H9 (cell line): ENCODE measurements around the gene CCDC192. TPM values are rescaled to one million over a fixed set of nuclear protein-coding genes. Genes with fewer than 3 reads are reported as not detected.

ENCODE experiments used
- DNase-seq: peaks from one replicate; pipeline ENCODE4 v3.0.0-alpha.2; 2017
- H2AFZ ChIP-seq: one replicate; pipeline ENCODE4 v1.6.1; 2013; ENCODE audit warnings: mild to moderate bottlenecking, low read length, control low read depth, moderate library complexity
- H2AK5ac ChIP-seq: 2 replicates; pipeline ENCODE4 v1.6.1; 2013; ENCODE audit warnings: low read length, control low read depth, mixed read lengths; ENCODE audit not compliant: insufficient read length
- H2BK120ac ChIP-seq: one replicate; pipeline ENCODE4 v1.6.1; 2013; ENCODE audit warnings: low read depth, mild to moderate bottlenecking, low read length, control low read depth, inconsistent platforms; ENCODE audit not compliant: poor library complexity, severe bottlenecking
- H2BK12ac ChIP-seq: 2 replicates; pipeline ENCODE4 v1.6.1; 2013; ENCODE audit warnings: low read length, control low read depth, mixed read lengths, low read depth; ENCODE audit not compliant: insufficient read length
- H2BK15ac ChIP-seq: 2 replicates; pipeline ENCODE4 v1.6.1; 2013; ENCODE audit warnings: low read depth, low read length, control low read depth
- H2BK20ac ChIP-seq: one replicate; pipeline ENCODE4 v1.6.1; 2013; ENCODE audit warnings: low read depth, mild to moderate bottlenecking, low read length, control low read depth, inconsistent platforms; ENCODE audit not compliant: poor library complexity, severe bottlenecking
- H2BK5ac ChIP-seq: 2 replicates; pipeline ENCODE4 v1.6.1; 2013; ENCODE audit warnings: low read length, control low read depth, mixed read lengths; ENCODE audit not compliant: insufficient read length
- H3K14ac ChIP-seq: 2 replicates; pipeline ENCODE4 v1.6.1; 2013; ENCODE audit warnings: low read length, control low read depth; ENCODE audit not compliant: insufficient read depth
- H3K18ac ChIP-seq: 2 replicates; pipeline ENCODE4 v1.6.1; 2013; ENCODE audit warnings: low read depth, mild to moderate bottlenecking, mixed read lengths, low read length, control low read depth; ENCODE audit not compliant: insufficient read length
- H3K23ac ChIP-seq: 2 replicates; pipeline ENCODE4 v1.6.1; 2013; ENCODE audit warnings: low read length, control low read depth, mixed read lengths, low read depth; ENCODE audit not compliant: insufficient read length
- H3K23me2 ChIP-seq: 2 replicates; pipeline ENCODE4 v1.6.1; 2013; ENCODE audit warnings: low read depth, mild to moderate bottlenecking, mixed read lengths, low read length, control low read depth; ENCODE audit not compliant: insufficient read length, poor library complexity, severe bottlenecking
- H3K27ac ChIP-seq: 2 replicates; pipeline ENCODE4 v1.5.1; 2013; ENCODE audit warnings: low read length, control low read depth, mixed read lengths, low read depth; ENCODE audit not compliant: insufficient read length
- H3K27me3 ChIP-seq: 2 replicates; pipeline ENCODE4 v1.6.1; 2013; ENCODE audit warnings: low read length, control low read depth, inconsistent platforms; ENCODE audit not compliant: insufficient read depth
- H3K4ac ChIP-seq: 2 replicates; pipeline ENCODE4 v1.6.1; 2013; ENCODE audit warnings: low read depth, mild to moderate bottlenecking, control low read depth, inconsistent platforms, low read length, moderate library complexity
- H3K4me1 ChIP-seq: 2 replicates; pipeline ENCODE4 v1.6.1; 2013; ENCODE audit warnings: low read length, control low read depth, inconsistent platforms; ENCODE audit not compliant: insufficient read depth
- H3K4me2 ChIP-seq: 2 replicates; pipeline ENCODE4 v1.6.1; 2013; ENCODE audit warnings: low read length, control low read depth, mixed read lengths; ENCODE audit not compliant: insufficient read length, insufficient read depth
- H3K56ac ChIP-seq: 2 replicates; pipeline ENCODE4 v1.6.1; 2013; ENCODE audit warnings: low read depth, mild to moderate bottlenecking, mixed read lengths, low read length, control low read depth; ENCODE audit not compliant: insufficient read length
- H3K79me1 ChIP-seq: 2 replicates; pipeline ENCODE4 v1.6.1; 2013; ENCODE audit warnings: low read depth, mild to moderate bottlenecking, moderate library complexity, low read length, control low read depth, inconsistent platforms; ENCODE audit not compliant: insufficient read depth, poor library complexity, severe bottlenecking
- H3K79me2 ChIP-seq: 2 replicates; pipeline ENCODE4 v1.6.1; 2013; ENCODE audit warnings: low read length, control low read depth, inconsistent platforms; ENCODE audit not compliant: insufficient read depth
- H3K9ac ChIP-seq: 2 replicates; pipeline ENCODE4 v1.6.1; 2013; ENCODE audit warnings: low read length, control low read depth, mixed read lengths; ENCODE audit not compliant: insufficient read length; ENCODE audit errors: extremely low read depth
- H3K9me3 ChIP-seq: one replicate; pipeline ENCODE4 v1.6.1; 2013; ENCODE audit warnings: low read depth, low read length, inconsistent platforms; ENCODE audit not compliant: control insufficient read depth
- H3T11ph ChIP-seq: one replicate; pipeline ENCODE4 v1.6.1; 2013; ENCODE audit warnings: mild to moderate bottlenecking, low read length, control low read depth, inconsistent platforms
- H4K20me1 ChIP-seq: one replicate; pipeline ENCODE4 v1.6.1; 2013; ENCODE audit not compliant: control insufficient read depth, insufficient read length, insufficient read depth
- H4K5ac ChIP-seq: 2 replicates; pipeline ENCODE4 v1.6.1; 2013; ENCODE audit warnings: low read depth, mild to moderate bottlenecking, mixed read lengths, low read length, control low read depth; ENCODE audit not compliant: insufficient read length
- H4K8ac ChIP-seq: replicated peaks from 2 replicates; pipeline ENCODE4 v1.6.1; 2013; ENCODE audit warnings: low read length, control low read depth, mixed read lengths, low read depth; ENCODE audit not compliant: insufficient read length
- H4K91ac ChIP-seq: 2 replicates; pipeline ENCODE4 v1.6.1; 2013; ENCODE audit warnings: low read depth, mild to moderate bottlenecking, moderate library complexity, mixed read lengths, low read length, control low read depth; ENCODE audit not compliant: insufficient read length
- H3K27ac Mint-ChIP-seq, 3 experiments: 2 replicates in 2 of 3; 3 replicates in 1 of 3; pipeline ENCODE4 v1.8.0; 2020 to 2021; ENCODE audit warnings: mixed read lengths in 3 of 3, mild to moderate bottlenecking in 1 of 3, moderate library complexity in 1 of 3
- H3K27me3 Mint-ChIP-seq: 2 replicates; pipeline ENCODE4 v1.8.0; 2021; ENCODE audit warnings: low read depth, mild to moderate bottlenecking, moderate library complexity, mixed read lengths
- H3K36me3 Mint-ChIP-seq, 3 experiments: 2 replicates in 2 of 3; 3 replicates in 1 of 3; pipeline ENCODE4 v1.8.0; 2020 to 2021; ENCODE audit warnings: low read depth in 3 of 3, mixed read lengths in 3 of 3; ENCODE audit not compliant: insufficient read depth in 1 of 3
- H3K4me1 Mint-ChIP-seq, 2 experiments: 2 replicates each; pipeline ENCODE4 v1.8.0; 2020; ENCODE audit warnings: mixed read lengths in 2 of 2
- H3K4me3 Mint-ChIP-seq, 2 experiments: 2 replicates in 1 of 2; 3 replicates in 1 of 2; pipeline ENCODE4 v1.8.0; 2020 to 2021; ENCODE audit warnings: mild to moderate bottlenecking in 2 of 2, mixed read lengths in 2 of 2, moderate library complexity in 1 of 2
- H3K9me3 Mint-ChIP-seq, 2 experiments: 2 replicates in 1 of 2; 3 replicates in 1 of 2; pipeline ENCODE4 v1.8.0; 2020; ENCODE audit warnings: mild to moderate bottlenecking in 2 of 2, mixed read lengths in 2 of 2, moderate library complexity in 1 of 2
- WGBS: extraction: QIAGEN DNeasy Blood & Tissue Kit; methylation state at CpG from one replicate; pipeline ENCODE4 v1.1.7; 2013; ENCODE audit warnings: missing lambda C conversion rate, low lambda C conversion rate, mixed read lengths; ENCODE audit not compliant: insufficient read length; ENCODE audit errors: extremely low coverage; 5-methylcytosine and 5-hydroxymethylcytosine counted together
- total RNA-seq: library from RNA; stranded (reverse); gene quantifications from 2 replicates; pipeline ENCODE4 v1.2.1, GENCODE V29; 2021
- TF ChIP-seq, protein P1 (sequence below): fragments of 200-600 bp; sonication (generic); conservative IDR thresholded peaks from 3 replicates; pipeline ENCODE4 v1.8.0; 2021; ENCODE audit warnings: antibody characterized with exemption, mild to moderate bottlenecking

CCDC192 gene
- total RNA-seq, 1 experiment from 2014 or later = not detected

DNA sequence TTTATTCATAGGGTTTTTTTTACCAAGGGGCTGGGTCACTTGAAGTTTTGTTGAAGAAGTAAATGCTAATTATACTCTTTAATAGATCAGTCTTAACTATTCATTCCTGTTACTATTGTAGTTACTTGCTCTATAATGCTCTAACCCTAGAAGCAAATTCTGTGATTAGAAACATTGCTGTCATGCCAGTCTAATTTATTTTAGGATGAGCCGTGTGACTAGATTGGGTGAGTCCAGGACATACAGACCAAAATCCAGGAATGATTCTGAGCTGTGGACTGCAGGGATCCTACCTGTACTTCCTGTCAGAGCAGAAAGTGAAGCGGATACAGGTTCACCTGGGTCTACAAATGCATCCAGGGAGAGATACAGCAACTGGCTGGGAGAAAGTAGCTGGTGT lies 757 bp upstream of the CCDC192 start:
- no peak overlapping the region for H3K27ac ChIP-seq
- H2BK5ac ChIP-seq = no peak overlapping the region

More for the DNA sequence above, 757 bp upstream of the CCDC192 start:
- Histone ChIP-seq H4K91ac (no peak overlapping the region), H2BK12ac (no peak overlapping the region), H3K4ac (no peak overlapping the region), H2BK20ac (no peak overlapping the region), H3K4me1 (0 out of 2 replicates have a peak, but pooled peaks cover 5% of the 10 kb centered on the region), H3K4me2 (no peak overlapping the region), H3K9ac (no peak overlapping the region), H2AFZ (no peak overlapping the region), H4K20me1 (no peaks in the 10 kb centered on the region), H4K8ac (no peak overlapping the region), H3K23ac (no peak overlapping the region), H3T11ph (no peak overlapping the region), H2BK120ac (no peak overlapping the region), H2BK15ac (no peak overlapping the region), H3K79me2 (no peaks in the 10 kb centered on the region), H3K79me1 (no peaks in the 10 kb centered on the region), H3K9me3 (no peaks in the 10 kb centered on the region), H4K5ac (no peak overlapping the region), H3K56ac (no peak overlapping the region), H2AK5ac (no peak overlapping the region), H3K23me2 (no peaks in the 10 kb centered on the region), H3K18ac (peak overlapping the region; percentile 21), H3K27me3 (no peaks in the 10 kb centered on the region), H3K14ac (no peak overlapping the region)
- Mint-ChIP-seq H3K4me1 (peaks cover 3 to 12% of the 10 kb centered on the region in 2 experiments; a peak in 2 of 4 replicates), H3K36me3 (no peaks in the 10 kb centered on the region), H3K9me3 (no peaks in the 10 kb centered on the region), H3K27ac (peak overlapping the region in 1 of 3 experiments; percentile 5; a peak in 1 of 7 replicates), H3K27me3 (no peaks in the 10 kb centered on the region), H3K4me3 (no peak overlapping the region)
- DNase-seq = no peak
- TF ChIP-seq, protein P1, sequence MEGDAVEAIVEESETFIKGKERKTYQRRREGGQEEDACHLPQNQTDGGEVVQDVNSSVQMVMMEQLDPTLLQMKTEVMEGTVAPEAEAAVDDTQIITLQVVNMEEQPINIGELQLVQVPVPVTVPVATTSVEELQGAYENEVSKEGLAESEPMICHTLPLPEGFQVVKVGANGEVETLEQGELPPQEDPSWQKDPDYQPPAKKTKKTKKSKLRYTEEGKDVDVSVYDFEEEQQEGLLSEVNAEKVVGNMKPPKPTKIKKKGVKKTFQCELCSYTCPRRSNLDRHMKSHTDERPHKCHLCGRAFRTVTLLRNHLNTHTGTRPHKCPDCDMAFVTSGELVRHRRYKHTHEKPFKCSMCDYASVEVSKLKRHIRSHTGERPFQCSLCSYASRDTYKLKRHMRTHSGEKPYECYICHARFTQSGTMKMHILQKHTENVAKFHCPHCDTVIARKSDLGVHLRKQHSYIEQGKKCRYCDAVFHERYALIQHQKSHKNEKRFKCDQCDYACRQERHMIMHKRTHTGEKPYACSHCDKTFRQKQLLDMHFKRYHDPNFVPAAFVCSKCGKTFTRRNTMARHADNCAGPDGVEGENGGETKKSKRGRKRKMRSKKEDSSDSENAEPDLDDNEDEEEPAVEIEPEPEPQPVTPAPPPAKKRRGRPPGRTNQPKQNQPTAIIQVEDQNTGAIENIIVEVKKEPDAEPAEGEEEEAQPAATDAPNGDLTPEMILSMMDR = no peak
- no CpG with 5 or more reads among the region's 2 CpGs for WGBS
